ENCODE measurements around the gene SCARB1.
A peak's percentile ranks its signal among the peaks of the same experiment; 100 is the strongest.

The SCARB1 gene

DNA sequence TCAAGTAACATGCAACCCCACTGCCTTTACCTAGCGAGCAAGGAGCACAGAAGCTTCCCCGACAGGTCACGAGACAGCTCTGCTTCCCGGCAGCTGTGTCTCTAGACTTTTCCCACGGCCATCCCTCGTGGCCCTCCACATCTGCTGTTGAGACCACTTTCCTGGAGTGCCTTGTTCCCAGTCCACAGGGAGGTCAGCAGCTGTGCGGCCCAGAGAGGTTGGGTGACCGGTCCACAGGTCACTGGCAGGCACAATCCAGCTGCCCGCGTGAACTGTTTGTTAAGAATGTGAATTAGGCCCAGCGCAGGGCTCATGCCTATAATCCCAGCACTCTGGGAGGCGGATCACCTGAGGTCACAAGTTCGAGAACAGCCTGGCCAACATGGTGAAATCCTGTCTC is 71.5 kb downstream of the SCARB1 start:
- no peak for DNase-seq

DNA sequence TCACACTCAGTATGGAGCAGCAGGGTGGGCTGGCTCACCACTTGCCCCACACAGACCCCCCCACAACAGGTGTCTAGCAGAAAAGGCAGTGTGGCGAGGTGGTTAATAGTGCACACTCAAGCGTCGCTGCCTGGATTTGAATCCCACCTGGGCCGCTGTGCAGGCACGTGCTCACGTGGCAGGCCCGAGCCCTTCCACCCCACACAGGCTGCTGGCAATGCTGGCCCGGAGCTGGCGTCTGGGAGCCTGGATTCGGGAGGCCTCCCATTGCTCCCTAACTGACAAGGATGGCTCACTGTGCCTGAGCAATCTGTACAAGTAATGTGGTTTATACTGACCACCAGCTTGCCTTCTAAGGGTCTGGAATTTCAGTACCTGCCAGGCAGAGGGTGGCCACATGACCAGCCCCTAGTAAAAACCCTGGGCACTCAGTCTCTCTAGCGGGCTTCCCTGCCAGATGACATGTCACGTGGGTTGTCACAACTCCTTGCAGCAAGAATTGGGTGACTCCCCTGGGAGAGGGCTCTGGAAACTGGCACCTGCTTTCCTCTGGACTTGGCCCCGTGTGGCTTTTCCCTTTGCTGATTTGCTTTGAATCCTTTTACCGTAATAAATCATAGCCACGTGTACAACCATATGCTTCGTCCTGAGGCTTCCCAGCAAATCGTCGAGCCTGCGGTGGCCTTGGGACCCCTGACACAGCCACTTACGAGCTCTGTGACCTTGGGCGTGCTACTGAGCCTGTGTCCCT is 72.8 kb downstream of the SCARB1 start:
- DNase-seq: no peak

DNA sequence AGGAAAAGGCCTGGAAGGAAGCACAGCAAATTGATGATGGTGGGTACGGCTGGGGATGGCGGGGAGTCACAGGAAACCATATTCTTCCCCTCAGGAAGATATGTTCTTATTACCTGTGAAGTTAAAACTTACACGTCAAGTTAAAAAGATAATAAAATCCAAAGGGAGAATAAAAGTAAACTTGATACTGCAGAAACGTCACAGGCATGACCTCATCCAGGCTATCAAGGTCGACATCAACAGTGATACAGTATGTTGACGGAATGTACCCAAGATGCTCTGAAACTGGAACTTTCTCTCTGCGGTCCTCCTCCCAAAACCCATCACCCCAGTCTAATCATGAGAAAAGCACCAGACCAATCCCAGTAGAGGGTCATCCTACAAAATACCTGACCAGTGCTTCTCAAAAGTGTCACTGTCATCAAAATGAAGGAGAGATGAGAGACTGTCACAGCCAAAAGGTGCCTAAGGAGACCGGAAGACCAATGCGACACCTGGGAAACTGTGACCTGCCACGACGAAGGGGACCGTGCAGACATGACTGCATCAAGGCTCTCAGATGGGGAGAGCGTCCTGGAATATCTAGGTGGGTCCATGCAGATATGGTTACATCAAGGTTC is 74.6 kb downstream of the SCARB1 start:
- DNase-seq: no peak

DNA sequence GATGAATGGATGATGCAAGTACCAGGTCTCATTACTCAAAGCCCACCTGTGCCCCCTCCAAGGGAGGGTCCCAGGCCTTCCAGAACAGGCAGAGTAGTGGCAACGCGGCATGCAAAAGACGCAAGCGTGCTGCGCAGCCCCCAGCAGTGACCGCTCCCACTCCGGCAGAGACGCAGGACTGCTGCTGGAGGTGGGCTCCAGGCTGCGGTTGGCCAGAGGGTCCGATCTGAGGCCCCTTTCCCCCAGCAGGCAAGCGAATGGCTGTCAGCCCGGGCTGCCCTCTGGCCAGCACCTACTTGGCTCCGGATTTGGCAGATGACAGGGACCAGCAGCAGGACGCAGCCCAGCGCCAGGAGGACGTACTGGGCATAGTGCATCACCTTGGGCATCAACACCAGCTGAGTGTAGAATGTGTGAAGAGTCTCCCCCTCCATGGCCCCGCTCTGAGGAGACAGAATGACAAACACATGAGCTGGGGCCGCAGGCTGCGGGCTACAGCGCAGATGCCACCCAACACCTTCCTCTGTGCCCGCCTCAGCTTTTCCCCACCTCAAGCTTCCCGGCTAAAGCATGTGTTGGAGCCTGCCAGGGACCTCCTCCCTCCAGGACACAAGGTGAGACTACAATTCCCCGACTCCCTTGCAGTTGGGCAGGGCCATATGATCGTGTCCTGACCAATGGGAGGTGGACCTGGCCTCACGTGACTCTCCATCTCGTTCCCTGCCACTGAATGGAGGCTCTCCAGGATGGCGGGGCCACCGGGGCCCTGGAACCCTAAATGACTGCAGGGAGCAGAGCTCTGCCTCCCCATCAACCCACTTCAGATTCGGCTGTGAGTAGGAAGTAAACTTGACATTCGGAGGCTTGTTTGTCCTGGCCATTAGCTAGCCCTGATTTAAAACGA is 77.4 kb downstream of the SCARB1 start:
- DNase-seq: peak; percentile 70

DNA sequence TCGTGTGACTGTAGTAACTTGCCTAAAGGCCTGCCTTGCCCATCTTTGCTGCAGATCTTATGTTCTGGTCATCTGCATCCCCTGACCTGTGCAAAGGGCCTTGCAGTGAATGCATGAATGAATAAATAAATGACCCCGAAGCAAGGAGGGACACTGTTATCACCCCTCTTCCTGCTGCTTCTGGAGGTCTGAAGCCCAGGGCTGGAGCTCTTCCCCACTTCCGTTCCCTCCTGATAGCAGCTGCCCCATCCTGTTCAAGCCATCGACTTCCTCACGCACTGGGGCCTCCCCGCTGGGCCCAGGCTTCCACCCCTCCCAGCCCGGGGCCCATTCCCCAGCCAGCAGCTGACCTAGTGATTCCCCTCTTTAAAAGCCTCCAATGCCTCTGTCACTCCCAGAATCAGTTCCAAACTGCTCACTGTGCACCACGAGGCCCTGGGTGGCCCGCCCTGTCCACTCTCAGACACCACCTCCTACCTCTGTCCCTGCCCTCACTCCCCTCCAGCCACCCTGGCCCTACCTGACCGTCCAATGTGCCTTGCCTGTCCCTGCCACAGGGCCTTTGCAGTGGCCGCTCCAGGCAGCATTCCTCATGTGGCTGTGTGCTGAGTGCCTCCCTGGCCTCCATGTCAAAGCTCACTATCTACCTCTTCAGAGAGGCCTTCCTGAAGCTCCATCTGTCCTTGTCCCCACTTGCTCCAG is 78.6 kb downstream of the SCARB1 start:
- DNase-seq: no peak

DNA sequence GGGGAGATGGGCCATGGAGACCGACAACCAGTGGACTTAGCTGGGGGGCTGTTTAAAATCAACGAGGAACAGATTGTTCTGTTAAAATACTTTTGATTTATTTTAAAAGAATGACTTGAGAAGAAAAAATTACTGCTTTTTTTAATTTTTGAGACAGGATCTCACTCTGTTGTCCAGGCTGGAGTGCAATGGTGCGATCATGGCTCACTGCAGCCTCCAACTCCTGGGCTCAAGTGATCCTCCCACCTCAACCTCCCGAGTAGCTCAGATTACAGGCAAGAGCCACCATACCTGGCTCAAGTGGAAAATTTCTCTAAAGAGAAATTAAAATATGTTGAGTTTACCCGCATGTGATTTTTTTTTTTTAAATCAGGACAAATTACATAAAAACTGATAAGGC is 80.6 kb downstream of the SCARB1 start:
- no peak for DNase-seq

DNA sequence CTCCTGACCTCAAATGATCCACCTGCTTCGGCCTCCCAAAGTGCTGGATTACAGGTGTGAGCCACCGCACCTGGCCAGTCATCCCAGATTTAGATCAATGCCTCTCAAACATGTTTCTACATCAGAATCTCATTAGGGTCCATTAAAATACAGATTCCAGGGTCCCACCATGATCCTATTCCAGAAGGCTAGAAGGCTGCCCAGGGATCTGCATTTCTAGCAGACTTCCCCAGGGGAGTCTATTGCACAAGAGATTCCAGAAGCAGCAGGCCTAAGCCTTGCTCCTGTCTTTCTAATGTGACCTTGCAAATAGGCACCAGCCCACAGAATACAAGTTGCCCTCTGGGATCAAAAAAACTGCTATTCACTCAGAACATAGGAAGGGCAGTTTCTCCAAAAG is 81.5 kb downstream of the SCARB1 start:
- DNase-seq: no peak

DNA sequence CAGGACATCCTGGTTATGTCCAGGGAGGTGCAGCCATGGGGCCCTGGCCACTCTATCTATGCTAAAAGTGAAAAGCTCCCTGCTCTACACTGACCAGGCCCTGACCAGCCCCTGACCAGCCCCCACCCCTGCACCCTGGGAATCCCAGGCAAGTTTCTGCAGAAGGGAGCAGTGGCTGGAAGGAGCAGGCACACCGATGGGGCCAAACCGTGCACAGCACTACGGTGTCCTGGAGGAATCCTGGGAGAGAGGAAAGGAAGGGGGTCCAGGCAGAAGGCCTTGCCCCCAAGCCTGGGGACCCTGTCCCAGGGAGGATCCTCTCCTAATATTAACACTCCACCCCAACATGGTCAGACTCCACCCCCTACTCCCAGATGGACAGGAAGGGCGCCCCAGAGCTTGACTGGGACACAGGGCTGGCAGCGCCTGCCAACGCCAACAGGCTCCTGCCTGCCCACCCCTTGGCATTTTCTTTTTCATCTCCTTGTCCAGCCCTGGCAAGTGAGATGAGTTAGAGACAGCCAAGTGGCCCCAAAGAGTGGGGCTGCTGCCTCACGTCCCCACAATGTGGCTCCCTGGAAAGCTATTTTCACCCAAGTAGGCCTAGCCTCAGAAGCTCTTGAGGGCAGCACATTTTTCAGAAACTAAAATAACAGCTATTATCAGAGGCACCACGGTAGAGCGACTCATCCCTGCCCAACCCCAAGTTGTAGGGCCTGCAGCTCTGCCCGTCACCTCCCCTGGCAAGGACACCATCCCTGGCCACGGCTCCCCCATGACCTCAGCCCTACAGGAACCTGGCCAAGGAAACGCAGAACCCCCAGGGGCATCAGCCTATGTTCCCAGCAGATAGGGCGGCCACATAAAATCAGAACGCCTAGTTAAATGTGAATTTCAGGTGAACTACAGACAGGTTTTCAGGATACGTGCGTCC is 82.6 kb downstream of the SCARB1 start:
- DNase-seq: no peak

DNA sequence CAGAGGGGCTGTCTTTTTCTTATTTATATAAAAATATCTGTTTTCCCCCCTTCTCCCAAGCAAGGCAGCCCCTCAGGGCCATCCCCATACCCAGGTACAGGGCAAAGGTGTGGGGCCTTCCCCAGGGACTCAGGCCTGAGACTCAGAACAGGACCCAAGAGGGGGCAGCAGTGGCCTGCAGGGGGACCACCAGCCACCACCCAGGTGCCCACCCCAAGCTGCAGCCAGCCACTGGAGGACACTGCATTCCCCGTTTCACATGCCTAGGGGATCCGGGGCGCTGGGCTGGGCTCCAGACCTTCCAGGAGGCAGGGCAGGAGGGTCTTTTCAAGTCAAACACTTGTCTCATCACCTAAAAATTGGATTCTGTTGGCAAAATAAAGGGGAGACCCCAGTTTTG is 83.3 kb downstream of the SCARB1 start:
- no peak for DNase-seq

DNA sequence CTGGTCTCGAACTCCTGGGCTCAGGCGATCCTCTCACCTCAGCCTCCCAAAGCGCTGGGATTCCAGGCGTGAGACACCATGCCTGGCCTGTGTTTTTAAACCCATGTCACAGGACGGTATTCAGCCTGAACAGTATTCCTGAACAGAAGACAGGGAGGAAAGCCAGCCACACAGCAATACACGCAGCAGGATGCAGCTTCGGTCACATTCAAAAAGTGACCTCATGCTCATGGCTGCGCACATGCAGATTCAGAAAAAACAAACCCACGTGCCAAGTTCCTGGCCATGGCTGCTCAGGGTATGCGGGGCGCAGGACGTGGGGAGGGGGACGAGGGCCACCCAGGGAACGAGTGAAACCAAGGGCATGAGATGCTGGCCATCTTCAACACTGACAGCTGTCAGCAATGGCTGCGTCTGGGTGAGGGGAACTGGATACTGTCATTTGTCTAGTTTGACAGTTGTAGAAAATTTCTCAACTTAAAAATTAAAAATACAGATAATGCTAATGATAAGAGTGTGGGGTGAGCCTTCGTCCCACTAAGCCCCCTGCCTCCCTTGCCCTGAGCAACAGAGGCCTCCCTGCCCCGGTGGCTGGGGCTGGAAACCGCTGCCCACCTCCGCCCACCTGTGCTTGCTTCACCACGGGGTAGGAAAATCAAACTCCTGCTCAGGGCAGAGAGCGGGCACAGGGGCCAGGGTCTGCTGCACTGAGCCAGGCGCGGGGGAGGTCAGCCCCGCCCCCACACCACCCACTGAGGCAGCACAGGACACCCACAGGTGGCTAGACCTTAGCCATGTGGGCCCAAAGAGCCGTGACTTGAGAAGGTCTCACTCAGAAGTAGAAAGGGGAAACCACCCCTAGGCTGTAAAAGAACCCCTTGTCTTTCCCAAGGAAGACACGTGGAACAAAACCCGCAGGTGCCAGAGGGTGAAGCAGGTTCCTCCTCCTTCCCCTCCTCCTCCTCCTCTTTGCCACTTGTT is 84.2 kb downstream of the SCARB1 start:
- DNase-seq: no peak

DNA sequence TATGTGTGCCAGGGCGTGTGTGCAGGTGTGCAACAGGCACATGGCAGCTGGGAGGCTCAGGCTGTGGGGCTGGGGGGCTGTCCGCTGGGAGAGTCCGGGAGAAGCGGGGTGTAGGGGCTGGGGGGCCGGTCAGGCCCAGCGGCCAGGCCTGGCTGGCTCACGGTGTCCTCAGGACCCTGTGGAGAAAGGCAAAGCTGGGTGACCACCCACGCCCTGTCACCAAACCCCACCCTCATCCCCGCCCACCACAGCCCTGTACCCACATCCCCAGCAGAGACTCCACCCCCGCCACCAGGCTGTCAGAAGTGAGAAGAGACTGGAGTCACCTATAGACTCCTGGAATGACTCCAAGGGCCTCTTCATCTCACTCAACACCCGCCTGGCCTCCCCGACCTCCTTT is 85.3 kb downstream of the SCARB1 start:
- no peak for DNase-seq

DNA sequence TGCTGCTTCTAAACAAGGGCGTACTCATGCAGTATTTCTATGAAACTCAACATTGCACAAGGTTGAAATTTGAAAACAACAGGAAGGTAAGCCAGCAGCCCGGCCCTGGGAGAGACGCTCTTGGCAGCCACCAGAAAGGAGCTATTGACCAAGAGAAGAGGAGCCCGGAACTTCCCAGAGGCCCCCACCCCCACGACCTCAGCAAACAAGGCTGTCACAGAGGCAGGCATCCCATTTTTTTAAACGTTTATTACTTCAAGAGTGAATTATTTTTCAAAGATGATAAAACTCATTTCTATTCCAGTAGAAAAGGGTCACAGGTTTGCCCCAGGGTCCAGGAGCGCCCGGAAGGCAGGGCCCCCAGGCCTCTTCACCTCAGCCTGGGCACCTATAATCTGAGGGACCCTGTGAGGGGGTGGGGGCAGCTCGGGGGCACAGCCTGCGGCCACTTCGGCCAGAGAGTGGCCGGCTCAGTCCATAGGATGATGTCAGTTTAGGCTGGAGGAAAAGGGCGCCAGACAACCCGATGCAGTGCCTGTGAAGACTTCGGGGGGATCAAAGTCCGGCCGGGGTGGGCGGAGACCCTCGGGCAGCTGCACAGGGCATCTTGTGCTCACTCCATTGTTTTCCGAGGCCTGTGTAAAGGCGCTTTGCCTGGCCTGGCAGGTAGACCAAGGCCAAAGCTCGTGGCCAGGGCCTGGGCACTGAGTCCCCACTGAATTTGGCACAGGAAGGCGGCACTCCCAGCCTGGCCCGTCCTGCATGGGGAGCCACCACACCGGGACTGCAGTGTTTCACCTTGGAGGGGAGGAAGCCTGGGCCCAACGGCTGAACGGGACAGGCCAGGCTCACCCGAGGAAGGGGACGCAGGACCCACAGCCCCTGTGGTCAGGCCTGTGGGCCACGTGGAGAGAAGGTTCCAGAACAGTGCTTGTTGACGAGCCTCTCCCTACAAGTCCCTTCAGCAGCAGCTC is 86.0 kb downstream of the SCARB1 start:
- no peak for DNase-seq

DNA sequence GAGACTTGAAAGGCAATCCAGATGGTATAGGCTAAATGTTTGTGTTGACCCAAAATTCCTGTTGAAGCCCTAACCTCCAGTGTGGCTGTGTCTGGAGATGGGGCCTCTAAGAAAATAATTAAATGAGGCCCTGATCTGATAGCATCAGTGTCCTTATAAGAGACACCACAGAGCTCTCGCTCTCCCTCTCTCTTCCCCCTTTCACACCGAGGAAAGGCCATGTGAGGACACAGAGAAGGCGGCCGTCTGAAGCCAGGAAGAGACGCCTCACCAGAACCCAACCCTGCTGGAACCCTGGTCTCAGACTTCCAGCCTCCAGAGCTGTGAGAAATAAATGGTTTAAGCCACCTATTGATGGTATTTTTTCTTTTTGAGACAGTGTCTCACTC is 87.5 kb downstream of the SCARB1 start:
- DNase-seq: no peak

DNA sequence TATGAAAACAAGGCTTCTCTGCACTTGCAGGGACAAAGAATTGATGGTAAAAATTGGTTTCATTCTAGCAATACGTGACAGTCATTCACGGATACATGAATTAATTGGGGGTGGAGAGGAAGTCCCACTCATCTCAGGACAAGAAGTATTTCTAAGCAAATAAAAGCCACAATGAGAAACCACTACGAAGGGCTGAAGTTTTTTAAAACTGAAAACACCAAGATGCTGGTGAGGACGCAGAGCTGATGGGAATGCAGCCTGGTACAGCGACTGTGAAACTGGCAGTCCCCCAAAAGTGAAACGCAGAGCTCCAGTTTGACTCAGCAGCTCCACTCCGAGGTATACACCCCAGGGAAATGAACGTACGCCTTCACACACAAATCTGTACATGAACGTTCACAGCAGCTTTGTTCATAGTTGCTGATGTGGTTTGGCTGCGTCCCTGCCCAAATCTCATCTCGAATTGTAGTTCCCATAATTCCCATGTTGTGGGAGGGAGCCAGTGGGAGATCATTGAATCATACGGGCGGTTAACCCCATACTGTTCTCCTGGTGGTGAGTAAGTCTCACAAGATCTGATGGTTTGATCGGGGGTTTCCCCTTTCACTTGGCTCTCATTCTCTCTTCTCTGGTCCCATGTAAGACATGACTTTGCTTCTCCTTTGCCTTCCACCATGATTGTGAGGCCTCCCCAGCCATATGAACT is 89.0 kb downstream of the SCARB1 start:
- no peak for DNase-seq

DNA sequence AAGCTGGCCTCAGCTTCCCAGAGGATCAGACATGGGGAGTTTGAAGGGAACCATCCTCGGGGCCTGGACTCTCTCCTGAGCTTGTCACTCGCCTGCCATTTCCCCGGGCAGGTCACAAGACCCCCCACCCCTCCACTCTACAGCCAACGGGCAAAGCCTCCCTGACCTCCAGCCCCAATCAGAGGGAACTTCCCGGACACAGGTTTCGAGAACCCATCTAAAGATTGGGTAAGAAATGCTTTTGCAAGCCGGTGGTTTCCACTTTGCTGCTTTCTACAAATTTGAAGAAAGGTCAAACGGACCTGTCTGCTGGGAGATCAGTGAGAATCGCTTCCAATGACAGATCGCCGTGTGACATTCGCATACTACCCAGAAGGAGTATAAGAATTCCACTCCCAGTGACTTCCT is 89.6 kb downstream of the SCARB1 start:
- DNase-seq: no peak

DNA sequence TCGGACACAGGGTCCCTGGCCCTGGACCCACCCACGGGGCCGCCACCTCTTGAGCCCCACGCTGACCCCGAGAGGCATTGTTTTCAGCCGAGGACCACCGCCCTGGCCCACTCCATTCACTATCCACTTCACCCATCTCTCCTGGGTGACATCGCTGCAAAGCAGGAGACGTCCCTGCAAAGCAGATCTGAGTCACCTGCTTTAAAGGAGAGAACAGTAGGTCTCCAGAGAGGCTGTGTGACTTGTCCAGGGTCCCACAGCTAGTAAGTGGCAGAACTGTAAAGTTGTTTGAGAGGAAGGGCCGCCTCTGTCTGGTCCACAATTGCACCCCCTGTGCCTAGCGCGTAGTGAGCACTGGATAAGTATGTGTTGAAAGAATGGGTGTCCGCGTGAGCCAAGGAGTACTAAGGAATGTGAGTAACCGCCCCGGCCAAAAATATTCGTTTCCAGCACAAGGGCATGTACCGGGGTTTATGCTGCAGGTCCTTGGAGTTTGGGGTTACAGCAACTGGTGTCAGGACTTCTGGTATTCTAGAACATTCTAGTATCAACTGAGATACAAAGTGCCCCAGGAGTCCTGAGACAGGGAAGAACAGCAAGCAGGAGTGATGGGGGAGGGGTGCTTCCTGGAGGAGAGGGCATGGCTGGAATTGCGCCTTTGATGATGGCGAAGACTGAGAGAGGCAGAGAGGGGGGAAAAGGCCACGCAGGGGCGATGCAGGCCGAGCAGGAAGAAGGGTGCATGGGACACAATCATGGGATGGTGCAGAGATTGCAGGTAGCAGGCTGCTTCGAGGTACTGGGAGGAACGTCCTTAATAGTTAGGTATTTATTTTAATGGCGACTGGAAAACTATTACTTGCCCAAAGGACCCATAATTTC is 91.1 kb downstream of the SCARB1 start:
- no peak for DNase-seq

DNA sequence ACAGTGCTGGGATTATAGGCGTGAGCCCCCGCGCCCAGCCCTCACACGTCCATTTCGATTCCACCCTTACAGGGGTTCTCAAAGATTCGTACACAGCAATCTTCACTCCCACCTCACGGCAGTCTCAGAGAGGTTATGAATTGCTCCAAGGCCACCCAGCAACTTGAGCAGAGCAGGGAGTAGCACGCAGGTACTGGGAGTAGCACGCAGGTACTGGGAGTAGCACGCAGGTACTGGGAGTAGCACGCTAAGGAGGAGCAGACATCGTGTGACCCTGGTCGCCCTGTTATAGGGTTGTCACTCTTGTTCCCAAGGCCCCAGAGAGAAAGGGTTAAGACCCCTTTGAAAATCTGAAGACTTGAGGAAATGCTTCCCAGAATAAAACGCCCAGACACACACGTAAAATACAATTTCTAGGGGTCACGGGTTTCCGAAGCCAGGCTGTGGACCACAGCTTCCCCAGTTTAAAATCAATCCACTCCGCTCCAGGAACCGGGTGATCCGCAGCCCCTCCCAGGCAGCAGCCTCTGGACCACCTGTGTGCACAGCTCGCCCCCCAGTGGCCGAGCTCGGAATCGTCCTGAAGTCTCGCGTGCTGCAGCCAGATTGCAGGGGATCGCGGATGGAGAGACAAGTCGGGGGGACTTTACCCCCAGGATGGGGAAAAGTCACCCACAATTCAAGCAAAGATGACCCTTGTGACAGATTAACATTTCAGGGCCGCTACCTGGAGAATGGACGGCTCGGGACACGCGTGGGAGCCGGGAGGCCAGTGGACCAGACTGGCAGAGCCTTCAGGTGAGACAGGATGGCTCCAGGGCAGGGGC is 92.0 kb downstream of the SCARB1 start:
- peak; percentile 39 for DNase-seq
